ENCODE data around the gene ATP8A1.

Gene ATP8A1

GRCh38 chr4:42562016-42562415, 94.9 kb downstream of the ATP8A1 start:
- no peak for DNase-seq

- DNase-seq: no peak
Measured at GRCh38 chr4:42561031-42561430, 95.9 kb downstream of the ATP8A1 start.

DNA sequence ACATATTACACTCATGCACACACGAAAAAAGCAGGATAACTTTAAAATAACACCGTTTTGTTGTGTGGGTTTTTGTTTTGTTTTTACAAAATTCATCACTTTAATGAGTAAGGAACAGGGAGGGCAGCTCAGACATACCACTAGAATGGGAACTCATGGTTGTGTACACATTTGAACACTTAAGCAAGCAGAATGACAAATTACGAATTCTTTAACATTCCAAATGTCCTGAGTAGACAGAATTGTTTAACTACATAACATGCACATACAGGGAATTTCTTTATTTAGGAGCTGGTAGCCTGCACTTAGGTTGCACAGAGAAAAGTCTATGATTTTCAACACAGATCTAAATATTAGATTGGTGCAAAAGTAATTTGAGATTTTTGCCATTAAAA, 96.4 kb downstream of the ATP8A1 start:
- no peak for DNase-seq

DNA sequence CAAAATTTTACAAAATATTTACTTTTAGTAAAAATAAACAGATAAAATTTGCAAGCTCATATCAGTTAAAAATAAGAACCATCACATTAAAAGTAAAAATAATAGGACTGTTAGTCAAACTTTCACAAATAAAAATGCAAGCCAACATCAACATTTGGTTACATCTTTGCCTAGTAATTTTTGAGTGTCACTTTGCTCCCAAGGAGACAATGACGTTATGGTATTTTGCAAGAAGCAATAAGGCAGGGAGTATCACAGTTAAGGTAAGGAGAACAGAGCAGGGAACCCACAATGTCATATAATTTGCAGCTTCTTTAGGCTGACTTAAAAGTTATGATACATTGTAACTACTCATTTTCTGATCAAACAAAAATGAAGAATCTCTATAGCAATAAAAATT, 98.7 kb downstream of the ATP8A1 start:
- no peak for DNase-seq

DNA sequence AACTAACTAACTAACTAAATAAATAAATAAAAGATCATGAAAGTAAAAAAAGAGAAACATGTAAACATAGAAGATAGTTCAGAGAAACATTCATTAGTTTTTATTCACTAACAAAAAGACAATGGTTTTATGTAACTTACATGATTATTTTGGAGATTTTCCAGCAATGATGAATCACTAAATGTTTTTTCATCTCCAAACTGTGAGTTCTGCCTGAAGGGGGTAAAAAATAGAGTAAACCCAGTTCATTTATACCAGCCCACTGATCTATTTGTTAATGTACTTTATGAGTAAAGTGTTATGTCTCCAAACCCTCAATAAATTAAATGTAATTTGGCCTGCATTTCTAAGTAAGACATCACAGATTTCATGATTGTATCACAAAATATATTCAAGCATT, 101.1 kb downstream of the ATP8A1 start:
- DNase-seq: no peak

DNA sequence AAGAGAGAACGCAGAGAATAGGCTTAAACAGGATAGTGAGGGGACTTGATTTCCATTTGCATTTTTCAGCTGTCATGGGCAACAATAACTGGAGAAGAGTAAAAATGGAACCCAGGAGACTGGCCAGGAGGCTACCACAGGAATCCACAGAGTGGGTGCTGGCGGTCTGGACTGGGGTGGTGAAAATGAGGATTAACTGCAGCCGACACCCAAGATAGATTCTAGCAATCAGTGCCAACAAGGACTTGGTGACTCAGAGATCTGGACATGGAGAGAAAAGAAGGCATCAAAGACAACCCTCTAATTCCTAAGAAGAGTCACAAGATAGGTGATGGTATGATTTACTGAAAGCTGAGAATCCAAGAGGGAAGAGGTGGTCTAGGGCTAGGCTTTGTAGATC, 102.8 kb downstream of the ATP8A1 start:
- DNase-seq: no peak

GRCh38 chr4:42549896-42550295, 107.0 kb downstream of the ATP8A1 start:
- DNase-seq: no peak

- no peak for DNase-seq
Measured at GRCh38 chr4:42547805-42548204, 109.1 kb downstream of the ATP8A1 start.

DNA sequence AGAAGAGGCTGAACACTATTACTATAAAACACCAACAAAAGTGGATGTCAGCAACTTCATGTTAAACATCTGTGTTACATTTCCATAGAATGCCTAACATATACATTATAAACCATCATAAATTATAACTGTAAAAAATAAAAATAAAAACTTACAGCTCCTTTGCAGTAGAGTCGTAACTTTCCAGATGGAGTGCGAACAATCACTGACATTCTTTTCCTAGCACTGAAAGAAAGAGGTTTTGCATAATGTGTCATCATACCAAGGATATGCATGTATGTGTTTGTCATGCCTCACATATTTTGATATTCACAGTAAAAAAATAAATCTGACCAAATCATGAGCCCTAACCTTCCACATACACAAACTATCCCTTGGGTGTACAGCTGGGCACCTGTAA, 113.1 kb downstream of the ATP8A1 start:
- no peak for DNase-seq

DNA sequence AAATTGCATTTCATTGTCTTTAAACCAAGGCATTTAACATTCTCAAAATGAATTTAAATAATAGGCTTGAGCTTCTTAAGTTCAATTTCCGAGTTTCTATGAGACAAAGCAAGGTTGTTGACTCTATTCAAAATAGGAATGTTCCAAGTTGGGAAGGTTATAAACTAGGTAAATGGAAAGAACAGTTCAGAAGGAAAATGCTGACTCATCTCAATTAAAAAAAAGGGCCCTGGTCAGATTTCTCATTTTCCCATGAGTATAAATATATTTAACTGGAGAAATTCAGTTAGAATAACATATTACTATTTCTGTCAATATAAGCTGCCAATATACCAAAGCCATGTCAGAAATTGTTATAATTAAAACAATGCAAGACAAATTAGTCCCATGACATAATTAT, 113.8 kb downstream of the ATP8A1 start:
- DNase-seq: no peak

GRCh38 chr4:42541647-42542046, 115.3 kb downstream of the ATP8A1 start:
- no peak for DNase-seq

GRCh38 chr4:42533042-42533441, 123.9 kb downstream of the ATP8A1 start:
- no peak for DNase-seq

GRCh38 chr4:42531341-42532030, 125.4 kb downstream of the ATP8A1 start:
- no peak for DNase-seq

DNA sequence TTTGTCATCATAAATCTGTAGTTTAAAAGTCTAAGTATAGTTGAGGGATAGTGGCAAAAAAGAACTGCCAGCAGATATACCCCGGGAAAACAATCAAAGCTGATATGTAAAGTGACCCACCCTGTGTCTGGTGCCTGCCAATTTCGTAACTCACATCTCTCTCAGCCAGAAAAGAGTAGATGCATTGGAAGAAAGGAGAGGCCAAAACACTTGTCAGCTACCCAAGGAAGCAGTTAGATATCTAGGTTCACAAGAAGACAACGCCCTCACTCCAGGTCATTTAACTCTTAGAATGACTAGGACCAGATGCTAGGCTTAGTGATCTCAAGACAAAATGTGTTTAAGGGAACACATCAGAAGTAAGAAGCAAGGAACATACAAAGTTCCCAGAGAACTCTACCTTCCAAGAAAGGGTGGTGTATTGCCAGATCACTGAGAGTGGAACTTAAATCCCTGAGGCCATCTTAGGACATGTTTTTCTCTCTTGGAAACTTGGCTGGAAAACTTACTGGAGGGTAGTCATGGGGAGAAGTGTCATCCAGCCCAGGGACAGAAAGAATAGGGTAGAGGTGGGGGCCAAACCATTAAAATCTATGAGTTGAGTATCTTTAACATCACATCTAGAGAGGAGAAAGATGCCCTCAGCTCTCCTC, 133.7 kb downstream of the ATP8A1 start:
- DNase-seq: no peak

GRCh38 chr4:42519803-42520417, 137.0 kb downstream of the ATP8A1 start:
- peak; percentile 65 for DNase-seq

GRCh38 chr4:42515156-42515884, 141.6 kb downstream of the ATP8A1 start:
- DNase-seq: no peak

DNA sequence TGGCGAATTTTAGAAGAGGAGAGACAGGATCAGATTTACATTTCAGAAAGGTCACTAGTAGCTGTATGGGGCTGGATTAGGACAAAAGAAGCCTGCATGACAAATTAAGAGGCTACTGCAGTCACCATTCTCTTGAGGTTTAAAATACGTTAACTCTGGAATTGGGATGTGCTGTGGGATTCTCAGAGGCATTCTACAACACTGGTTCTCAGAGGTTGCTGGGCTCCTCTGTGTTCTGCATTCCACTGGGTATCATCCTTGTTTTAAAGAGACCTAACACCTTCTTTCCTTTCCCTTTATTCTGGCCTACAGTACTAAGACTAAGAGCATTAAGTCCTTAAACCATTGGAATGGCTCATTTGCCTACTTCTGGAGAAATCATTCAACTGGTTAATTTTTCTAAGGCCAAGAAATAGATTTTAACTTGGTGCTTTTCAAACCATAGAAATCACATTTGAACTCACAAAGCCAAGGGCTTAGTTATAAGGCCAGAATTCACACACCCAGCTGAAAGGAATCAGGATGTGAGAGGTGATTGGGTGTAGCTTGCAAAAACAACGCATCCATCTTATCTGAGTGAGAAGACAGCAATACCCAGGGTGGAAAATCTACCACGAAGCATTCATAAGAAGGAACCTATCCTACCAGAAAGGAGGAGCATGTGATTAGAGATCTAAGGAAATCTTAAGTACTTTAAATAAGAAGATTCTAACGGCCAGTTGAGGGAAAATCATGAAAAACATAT, 143.0 kb downstream of the ATP8A1 start:
- DNase-seq: no peak

DNA sequence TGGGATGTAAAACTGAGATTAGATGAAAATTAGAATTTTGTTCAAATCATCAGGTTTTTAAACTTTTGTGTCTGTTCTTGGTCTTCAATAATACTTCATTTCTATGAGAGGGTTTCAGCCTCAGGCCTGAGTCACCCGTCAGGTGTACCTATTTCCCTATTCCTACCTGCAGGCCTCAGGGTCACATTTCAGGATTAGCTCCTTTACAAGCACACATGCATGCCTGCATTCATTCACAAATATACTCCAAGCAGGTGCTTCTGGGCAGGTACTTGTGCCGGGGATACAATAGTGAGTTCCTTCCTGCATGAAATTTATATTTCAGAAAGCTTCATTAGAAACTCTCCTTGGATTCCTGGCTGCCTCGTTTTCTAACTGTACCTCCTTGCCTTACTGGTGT, 144.7 kb downstream of the ATP8A1 start:
- no peak for DNase-seq

DNA sequence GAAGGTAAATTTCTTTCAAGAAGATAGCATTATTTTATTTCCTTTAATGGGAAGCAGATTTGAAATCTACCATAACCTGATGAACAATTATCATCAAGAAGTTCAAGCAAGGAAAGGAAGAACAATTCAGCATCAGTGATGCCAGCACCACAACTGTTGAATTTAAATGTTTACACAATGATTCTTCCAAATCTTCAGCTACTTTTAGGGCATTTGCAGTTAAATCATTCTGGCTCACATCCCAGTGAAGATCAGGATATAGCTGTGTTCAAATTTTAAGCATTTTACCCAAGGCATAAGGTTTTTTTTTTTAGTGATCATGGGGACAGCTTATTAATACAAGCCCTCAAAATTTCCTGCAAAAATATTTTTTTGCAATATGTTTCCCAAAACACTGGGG, 146.7 kb downstream of the ATP8A1 start:
- no peak for DNase-seq

DNA sequence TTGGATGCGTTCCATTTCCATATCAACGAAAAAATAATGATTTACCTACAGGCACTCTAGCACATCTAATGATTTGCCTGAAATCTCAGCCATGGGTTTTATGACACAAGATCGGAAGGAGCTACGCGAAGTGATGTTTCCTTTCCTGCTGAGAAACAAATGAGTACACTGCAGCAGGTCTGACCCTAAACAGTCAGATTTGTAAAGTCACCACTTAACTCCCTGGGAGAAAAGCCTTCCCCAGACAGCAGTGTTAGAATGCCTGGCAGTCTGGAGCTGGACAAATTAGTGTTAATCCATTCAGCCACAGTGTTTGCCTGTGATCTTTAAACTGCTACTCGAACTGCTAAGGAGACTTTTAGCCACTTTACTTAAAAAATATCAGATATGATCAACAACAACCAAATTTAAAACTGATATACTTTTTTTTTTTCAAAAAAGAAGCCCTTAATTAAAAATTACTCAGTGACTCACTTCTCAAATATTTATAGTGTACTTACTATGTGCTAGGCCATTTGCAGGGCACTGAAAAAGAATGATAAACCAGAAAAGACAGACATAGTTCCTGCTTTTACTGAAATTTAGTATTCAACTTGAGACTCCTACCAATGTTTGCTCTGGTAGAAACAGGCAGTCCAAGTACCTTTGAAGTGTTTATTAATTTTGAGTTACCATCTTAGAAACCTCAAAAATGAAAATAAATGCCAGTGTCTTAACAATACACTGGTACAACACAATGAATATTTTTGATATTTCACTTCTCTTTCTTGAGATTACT, 155.1 kb downstream of the ATP8A1 start:
- no peak for DNase-seq

DNA sequence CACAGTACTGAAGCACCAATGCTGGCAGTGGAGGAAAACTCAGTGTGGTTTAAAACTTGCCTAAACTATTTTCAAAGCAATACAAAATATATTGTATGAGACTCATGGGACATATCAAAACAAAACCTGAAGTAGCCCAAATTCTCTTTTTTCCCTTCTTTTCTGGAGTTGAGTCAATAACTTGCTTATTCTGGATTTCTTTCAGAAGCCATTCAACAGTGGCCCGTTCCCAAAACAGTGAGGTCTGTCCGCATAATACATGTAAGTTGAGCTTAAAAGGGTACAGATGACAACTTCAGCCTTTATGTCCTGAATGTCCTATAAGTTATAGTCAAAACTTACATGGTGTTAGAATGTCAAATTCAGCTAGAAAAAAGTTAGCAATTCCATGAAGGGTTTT, 158.9 kb downstream of the ATP8A1 start:
- DNase-seq: no peak

Measured in activated CD4-positive, alpha-beta T cell treated with anti-CD3 and anti-CD28 coated beads, Interleukin-2, Interleukin-6, amounts not matched to agents 100 ng/mL and 50 ng/mL, durations not matched to agents 16 hours and 8 hours (primary cell).